Vagina (tissue), 2 donors: Measurements from ENCODE around the gene KLK12. TPM values are rescaled to one million over a fixed set of nuclear protein-coding genes. Genes with fewer than 3 reads are reported as not detected.

Source experiments
- DNase-seq, 2 donors: peaks; one replicate each; pipeline ENCODE4 v3.0.0-alpha.2; 2017; ENCODE audit errors: extremely low spot score in 2 of 2
- H3K27ac ChIP-seq: fragments of 200-600 bp; sonication (generic); one replicate; pipeline ENCODE4 v1.5.1; 2019
- H3K27me3 ChIP-seq: fragments of 200-600 bp; sonication (generic); one replicate; pipeline ENCODE4 v1.5.1; 2019
- H3K36me3 ChIP-seq, 2 donors: fragments of 200-600 bp; sonication (generic); one replicate each; pipeline ENCODE4 v1.5.1; 2017 to 2019
- H3K4me1 ChIP-seq: fragments of 200-600 bp; sonication (generic); one replicate; pipeline ENCODE4 v1.5.1; 2019
- H3K4me3 ChIP-seq, 2 donors: fragments of 200-600 bp; sonication (generic); 1 replicate in 1 of 2; 2 replicates in 1 of 2; pipeline ENCODE4 v1.5.1; 2016 to 2019
- H3K9me3 ChIP-seq: fragments of 200-600 bp; sonication (generic); one replicate; pipeline ENCODE4 v1.5.1; 2019
- POLR2A ChIP-seq, 2 donors: fragments of 450-650 bp; IDR thresholded peaks; one replicate each; pipeline ENCODE4 v1.6.1; 2017; ENCODE audit warnings: antibody characterized with exemption in 2 of 2, mild to moderate bottlenecking in 2 of 2, moderate library complexity in 2 of 2
- POLR2AphosphoS5 ChIP-seq, 2 donors: sonication (generic); formaldehyde crosslinking; IDR thresholded peaks; one replicate each; pipeline ENCODE4 v1.9.0; 2017; ENCODE audit warnings: antibody characterized with exemption in 2 of 2, mild to moderate bottlenecking in 2 of 2, low read depth in 1 of 2; ENCODE audit not compliant: insufficient read depth in 1 of 2
- intact Hi-C: fragments of 100-400 bp; cut with DNase I; formaldehyde crosslinking; loops from one replicate; pipeline ENCODE4 v1.15.1; 2023
- total RNA-seq: library from RNA; depleted of rRNA; stranded (reverse); fragments of >200 nt; gene quantifications from one replicate; pipeline ENCODE4 v1.2.3, GENCODE V29; 2016
- TF ChIP-seq, protein P1 (sequence below), 3 experiments: fragments of 450-650 bp in 2 of 3; fragments of 200-600 bp in 1 of 3; sonication (generic) in 1 of 3; IDR thresholded peaks; one replicate each; pipeline ENCODE4 v1.5.1; 2017 to 2019; ENCODE audit warnings: antibody characterized with exemption in 3 of 3, mild to moderate bottlenecking in 2 of 3, moderate library complexity in 2 of 3

The KLK12 gene
- total RNA-seq, 1 donor from 2014 or later = 4.2 TPM

DNA sequence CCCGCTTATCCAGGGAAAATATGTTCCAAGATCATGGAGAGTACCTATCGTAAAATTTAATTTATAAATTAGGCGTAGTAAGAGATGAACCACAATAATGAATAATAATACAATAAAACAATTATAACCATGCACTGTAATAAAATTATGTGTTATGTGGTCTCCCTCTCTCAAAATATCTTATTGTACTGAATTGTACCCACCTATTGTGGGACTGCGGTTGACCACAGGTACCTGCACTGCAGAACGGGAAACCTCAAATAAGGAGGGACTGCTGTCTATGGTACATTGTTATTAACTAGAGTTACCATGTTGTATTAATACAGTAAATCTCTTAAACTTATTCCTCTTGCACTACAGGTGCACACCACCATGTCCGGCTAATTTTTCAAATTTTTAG lies 5.3 kb upstream of the KLK12 start:
- Histone ChIP-seq H3K36me3 (no peaks in the 10 kb centered on the region), H3K27ac (no peak overlapping the region), H3K27me3 (no peaks in the 10 kb centered on the region), H3K4me3 (no peak overlapping the region), H3K4me1 (peaks cover 18% of the 10 kb centered on the region), H3K9me3 (no peaks in the 10 kb centered on the region)
- intact Hi-C loops = no loop called here
- DNase-seq = no peak
- TF ChIP-seq POLR2A (IDR thresholded peaks at IDR 0.05) = no peak
- no peak for TF ChIP-seq POLR2AphosphoS5 (IDR thresholded peaks at IDR 0.05; ENCODE audit: insufficient read depth in 1 of 2, low read depth in 1 of 2)
- TF ChIP-seq, protein P1, sequence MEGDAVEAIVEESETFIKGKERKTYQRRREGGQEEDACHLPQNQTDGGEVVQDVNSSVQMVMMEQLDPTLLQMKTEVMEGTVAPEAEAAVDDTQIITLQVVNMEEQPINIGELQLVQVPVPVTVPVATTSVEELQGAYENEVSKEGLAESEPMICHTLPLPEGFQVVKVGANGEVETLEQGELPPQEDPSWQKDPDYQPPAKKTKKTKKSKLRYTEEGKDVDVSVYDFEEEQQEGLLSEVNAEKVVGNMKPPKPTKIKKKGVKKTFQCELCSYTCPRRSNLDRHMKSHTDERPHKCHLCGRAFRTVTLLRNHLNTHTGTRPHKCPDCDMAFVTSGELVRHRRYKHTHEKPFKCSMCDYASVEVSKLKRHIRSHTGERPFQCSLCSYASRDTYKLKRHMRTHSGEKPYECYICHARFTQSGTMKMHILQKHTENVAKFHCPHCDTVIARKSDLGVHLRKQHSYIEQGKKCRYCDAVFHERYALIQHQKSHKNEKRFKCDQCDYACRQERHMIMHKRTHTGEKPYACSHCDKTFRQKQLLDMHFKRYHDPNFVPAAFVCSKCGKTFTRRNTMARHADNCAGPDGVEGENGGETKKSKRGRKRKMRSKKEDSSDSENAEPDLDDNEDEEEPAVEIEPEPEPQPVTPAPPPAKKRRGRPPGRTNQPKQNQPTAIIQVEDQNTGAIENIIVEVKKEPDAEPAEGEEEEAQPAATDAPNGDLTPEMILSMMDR (IDR thresholded peaks at IDR 0.05) = no peak

GRCh38 chr19:51036519-51036918 lies 1.7 kb upstream of the KLK12 start:
- intact Hi-C loops = loop anchor here (5.0 kb wide), 1 partner anchor 1476 kb away; no protein-coding TSS in a partner anchor
- no peak overlapping the region for H3K27ac ChIP-seq
- no peaks in the 10 kb centered on the region for H3K4me1 ChIP-seq
- TF ChIP-seq POLR2AphosphoS5 (IDR thresholded peaks at IDR 0.05; ENCODE audit: insufficient read depth in 1 of 2, low read depth in 1 of 2) = no peak
- TF ChIP-seq, protein P1 (IDR thresholded peaks at IDR 0.05) = no peak
- no peak for TF ChIP-seq POLR2A (IDR thresholded peaks at IDR 0.05)
- no peak for DNase-seq
- H3K4me3 ChIP-seq = no peak overlapping the region
- H3K36me3 ChIP-seq = no peaks in the 10 kb centered on the region
- no peaks in the 10 kb centered on the region for H3K9me3 ChIP-seq
- no peaks in the 10 kb centered on the region for H3K27me3 ChIP-seq

- H3K27me3 ChIP-seq = no peaks in the 10 kb centered on the region
- H3K27ac ChIP-seq = no peak overlapping the region
Measured at GRCh38 chr19:51031880-51032225, 2.9 kb downstream of the KLK12 start.

DNA sequence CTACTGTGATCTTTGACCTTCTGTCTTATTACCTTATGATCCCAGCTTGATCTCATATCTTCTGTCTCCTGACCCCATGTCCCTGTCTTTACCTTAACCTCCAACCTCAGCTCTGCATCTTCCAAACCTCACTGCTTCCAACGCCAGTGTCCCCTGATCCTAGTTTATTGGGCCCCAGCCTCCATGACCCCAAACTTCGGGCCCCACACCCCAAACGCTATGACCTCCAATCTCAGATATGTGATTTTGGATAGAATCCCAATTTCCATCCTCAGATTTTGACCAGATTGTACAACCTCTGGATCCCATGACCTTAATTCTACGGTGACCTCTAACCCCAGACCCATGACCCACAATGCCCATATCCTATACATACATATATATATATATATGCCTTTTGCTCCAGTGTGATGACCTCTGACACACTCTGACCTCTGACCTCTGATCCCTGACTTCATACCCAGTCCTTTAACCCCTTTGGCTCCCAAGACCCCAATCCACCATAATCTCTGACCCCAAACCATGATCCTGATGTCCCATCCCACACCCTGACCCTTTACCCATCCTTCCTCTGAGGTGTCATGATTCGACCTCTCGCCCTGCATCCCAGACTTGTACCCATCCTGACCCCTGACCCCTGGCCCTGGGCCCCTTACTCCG lies 3.5 kb downstream of the KLK12 start:
- intact Hi-C loops = no loop called here
- TF ChIP-seq POLR2A (IDR thresholded peaks at IDR 0.05) (no peak), POLR2AphosphoS5 (IDR thresholded peaks at IDR 0.05; ENCODE audit: insufficient read depth in 1 of 2, low read depth in 1 of 2) (no peak)
- TF ChIP-seq, protein P1 (IDR thresholded peaks at IDR 0.05) = no peak
- Histone ChIP-seq H3K36me3 (no peaks in the 10 kb centered on the region), H3K4me1 (no peaks in the 10 kb centered on the region), H3K9me3 (no peaks in the 10 kb centered on the region), H3K27me3 (no peaks in the 10 kb centered on the region), H3K27ac (no peak overlapping the region), H3K4me3 (no peak overlapping the region)
- DNase-seq = no peak

More at GRCh38 chr19:51031880-51032225, 2.9 kb downstream of the KLK12 start:
- no peaks in the 10 kb centered on the region for H3K9me3 ChIP-seq
- DNase-seq = no peak
- TF ChIP-seq POLR2AphosphoS5 (IDR thresholded peaks at IDR 0.05; ENCODE audit: insufficient read depth in 1 of 2, low read depth in 1 of 2) (no peak), POLR2A (IDR thresholded peaks at IDR 0.05) (no peak)
- TF ChIP-seq, protein P1 (IDR thresholded peaks at IDR 0.05) = no peak
- H3K4me3 ChIP-seq = no peak overlapping the region
- no peaks in the 10 kb centered on the region for H3K4me1 ChIP-seq
- no peaks in the 10 kb centered on the region for H3K36me3 ChIP-seq
- intact Hi-C loops = no loop called here

DNA sequence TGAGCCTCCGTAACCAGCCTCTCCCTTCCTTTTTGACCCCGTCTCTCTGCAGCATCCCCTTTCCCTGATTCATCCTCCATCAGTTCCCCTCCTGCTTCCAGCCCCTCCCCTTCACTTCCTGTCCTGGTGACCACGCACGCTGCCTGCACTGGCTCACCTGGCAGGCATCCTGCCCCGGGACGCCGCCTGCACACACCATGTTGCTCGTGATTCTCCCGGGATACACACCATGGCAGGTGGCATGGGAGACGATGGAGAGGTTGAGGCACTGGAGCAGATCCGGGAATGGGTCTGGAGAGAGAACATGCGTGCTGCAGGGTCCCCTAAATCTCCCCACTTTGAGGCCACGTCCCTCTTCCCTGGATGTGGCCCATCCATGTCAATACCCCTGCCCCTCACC lies 4.2 kb downstream of the KLK12 start:
- no peak overlapping the region for H3K4me3 ChIP-seq

More for the DNA sequence above, 4.2 kb downstream of the KLK12 start:
- H3K36me3 ChIP-seq = no peaks in the 10 kb centered on the region
- intact Hi-C loops = no loop called here
- TF ChIP-seq POLR2AphosphoS5 (IDR thresholded peaks at IDR 0.05; ENCODE audit: insufficient read depth in 1 of 2, low read depth in 1 of 2) (no peak), POLR2A (IDR thresholded peaks at IDR 0.05) (no peak)
- TF ChIP-seq, protein P1 (IDR thresholded peaks at IDR 0.05) = no peak
- no peak overlapping the region for H3K27ac ChIP-seq
- DNase-seq = no peak
- no peaks in the 10 kb centered on the region for H3K27me3 ChIP-seq
- H3K9me3 ChIP-seq = no peaks in the 10 kb centered on the region
- H3K4me1 ChIP-seq = no peaks in the 10 kb centered on the region
